DND-41 (cell line): ENCODE data around the gene SRRM3.

Experiments
- ATAC-seq: fragments of 200-7000 bp; cut with Tn5 transposase; 3 replicates; pipeline ENCODE4 v1.9.1; 2021; ENCODE audit warnings: low read depth; ENCODE audit not compliant: insufficient read depth
- DNase-seq: peaks from one replicate; pipeline ENCODE4 v3.0.0-alpha.2; 2020
- H2AFZ ChIP-seq: 2 replicates; pipeline ENCODE4 v1.6.0; 2012; ENCODE audit warnings: low read depth, low read length
- H3K27ac ChIP-seq: 2 replicates; pipeline ENCODE4 v1.5.1; 2012; ENCODE audit warnings: low read length, inconsistent platforms
- H3K27me3 ChIP-seq: fragments of 200-600 bp; sonication (generic); 2 replicates; pipeline ENCODE4 v1.6.0; 2012; ENCODE audit warnings: low read length, mild to moderate bottlenecking, inconsistent platforms; ENCODE audit not compliant: insufficient read depth, poor library complexity
- H3K36me3 ChIP-seq: 2 replicates; pipeline ENCODE4 v1.5.1; 2012; ENCODE audit warnings: low read length, inconsistent platforms; ENCODE audit not compliant: insufficient read depth
- H3K4me1 ChIP-seq: 2 replicates; pipeline ENCODE4 v1.5.1; 2012; ENCODE audit warnings: mild to moderate bottlenecking, low read length; ENCODE audit not compliant: insufficient read depth
- H3K4me2 ChIP-seq: 2 replicates; pipeline ENCODE4 v1.6.0; 2012; ENCODE audit warnings: mild to moderate bottlenecking, moderate library complexity, low read length, inconsistent platforms; ENCODE audit not compliant: insufficient read depth
- H3K4me3 ChIP-seq, 2 experiments: fragments of 200-600 bp in 1 of 2; shearing (Covaris generic) in 1 of 2; 2 replicates each; pipeline ENCODE4 v1.5.1; 2012 to 2016; ENCODE audit warnings: inconsistent platforms in 2 of 2, low read length in 2 of 2, mild to moderate bottlenecking in 2 of 2, low read depth in 1 of 2, moderate library complexity in 1 of 2
- H3K79me2 ChIP-seq: 2 replicates; pipeline ENCODE4 v1.6.0; 2012; ENCODE audit warnings: low read length, inconsistent platforms; ENCODE audit not compliant: insufficient read depth
- H3K9ac ChIP-seq: 2 replicates; pipeline ENCODE4 v1.6.0; 2012; ENCODE audit warnings: low read depth, mild to moderate bottlenecking, inconsistent platforms, low read length, moderate library complexity
- H3K9me3 ChIP-seq: 2 replicates; pipeline ENCODE4 v1.5.1; 2012; ENCODE audit warnings: low read length, moderate library complexity, mild to moderate bottlenecking, inconsistent platforms; ENCODE audit not compliant: insufficient read depth, severe bottlenecking
- H4K20me1 ChIP-seq: 2 replicates; pipeline ENCODE4 v1.6.0; 2012; ENCODE audit warnings: low read length; ENCODE audit not compliant: insufficient read depth
- EZH2 ChIP-seq: IDR thresholded peaks from 3 replicates; pipeline ENCODE4 v1.6.1; 2012; ENCODE audit warnings: borderline replicate concordance, low read depth, mild to moderate bottlenecking, moderate library complexity, low read length, inconsistent platforms; ENCODE audit not compliant: severe bottlenecking
- TF ChIP-seq, protein P1 (sequence below): IDR thresholded peaks from 2 replicates; pipeline ENCODE4 v1.5.1; 2012; ENCODE audit warnings: borderline replicate concordance, low read length, moderate library complexity, mild to moderate bottlenecking; ENCODE audit not compliant: poor library complexity, severe bottlenecking; ENCODE audit errors: extremely low read depth

Gene SRRM3

DNA sequence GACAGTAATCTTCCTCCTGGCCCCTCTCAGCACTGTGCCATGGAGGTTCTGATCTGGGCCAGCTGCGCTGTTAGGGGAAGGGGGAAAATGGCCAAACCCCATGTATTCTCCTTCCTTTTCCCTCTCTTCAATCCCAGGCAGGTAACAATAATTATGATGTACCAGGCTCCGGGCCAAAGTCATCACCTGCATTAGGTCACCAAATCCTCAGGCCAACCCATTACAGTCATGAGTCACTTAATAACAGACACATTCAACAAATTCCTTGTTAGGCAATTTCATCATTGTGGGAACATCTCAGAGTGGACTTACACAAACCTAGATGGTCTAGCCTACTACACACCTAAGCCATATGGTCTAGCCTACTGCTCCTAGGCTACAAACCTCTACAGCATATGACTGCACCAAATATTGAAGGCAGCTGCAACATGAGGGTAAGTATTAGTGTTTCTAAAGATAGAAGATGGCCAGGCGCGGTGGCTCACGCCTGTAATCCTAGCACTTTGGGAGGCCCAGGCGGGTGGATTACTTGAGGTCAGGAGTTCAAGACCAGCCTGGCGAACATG lies 98.6 kb downstream of the SRRM3 start:
- Histone ChIP-seq H3K4me2 (no peak overlapping the region), H3K9me3 (no peaks in the 10 kb centered on the region), H3K27ac (no peak overlapping the region), H3K36me3 (no peaks in the 10 kb centered on the region), H3K4me3 (no peak overlapping the region), H4K20me1 (no peaks in the 10 kb centered on the region), H3K79me2 (no peaks in the 10 kb centered on the region), H3K9ac (no peak overlapping the region), H3K27me3 (peaks cover 17% of the 10 kb centered on the region), H2AFZ (no peak overlapping the region), H3K4me1 (peaks cover 29% of the 10 kb centered on the region)
- DNase-seq (no peak), ATAC-seq (no peak)
- TF ChIP-seq, protein P1, sequence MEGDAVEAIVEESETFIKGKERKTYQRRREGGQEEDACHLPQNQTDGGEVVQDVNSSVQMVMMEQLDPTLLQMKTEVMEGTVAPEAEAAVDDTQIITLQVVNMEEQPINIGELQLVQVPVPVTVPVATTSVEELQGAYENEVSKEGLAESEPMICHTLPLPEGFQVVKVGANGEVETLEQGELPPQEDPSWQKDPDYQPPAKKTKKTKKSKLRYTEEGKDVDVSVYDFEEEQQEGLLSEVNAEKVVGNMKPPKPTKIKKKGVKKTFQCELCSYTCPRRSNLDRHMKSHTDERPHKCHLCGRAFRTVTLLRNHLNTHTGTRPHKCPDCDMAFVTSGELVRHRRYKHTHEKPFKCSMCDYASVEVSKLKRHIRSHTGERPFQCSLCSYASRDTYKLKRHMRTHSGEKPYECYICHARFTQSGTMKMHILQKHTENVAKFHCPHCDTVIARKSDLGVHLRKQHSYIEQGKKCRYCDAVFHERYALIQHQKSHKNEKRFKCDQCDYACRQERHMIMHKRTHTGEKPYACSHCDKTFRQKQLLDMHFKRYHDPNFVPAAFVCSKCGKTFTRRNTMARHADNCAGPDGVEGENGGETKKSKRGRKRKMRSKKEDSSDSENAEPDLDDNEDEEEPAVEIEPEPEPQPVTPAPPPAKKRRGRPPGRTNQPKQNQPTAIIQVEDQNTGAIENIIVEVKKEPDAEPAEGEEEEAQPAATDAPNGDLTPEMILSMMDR, result no peak
- no peak for TF ChIP-seq EZH2

GRCh38 chr7:76301000-76301399 lies 99.3 kb downstream of the SRRM3 start:
- TF ChIP-seq, protein P1, result no peak
- no peak for TF ChIP-seq EZH2
- H3K9ac ChIP-seq, result no peak overlapping the region
- ATAC-seq (no peak), DNase-seq (no peak)
- no peak overlapping the region for H3K4me3 ChIP-seq
- H3K4me1 ChIP-seq, result peaks cover 29% of the 10 kb centered on the region
- no peak overlapping the region for H3K4me2 ChIP-seq
- H3K79me2 ChIP-seq, result no peaks in the 10 kb centered on the region
- H4K20me1 ChIP-seq, result no peaks in the 10 kb centered on the region
- no peak overlapping the region for H2AFZ ChIP-seq
- H3K27me3 ChIP-seq, result peaks cover 17% of the 10 kb centered on the region
- H3K36me3 ChIP-seq, result no peaks in the 10 kb centered on the region
- H3K27ac ChIP-seq, result no peak overlapping the region
- no peaks in the 10 kb centered on the region for H3K9me3 ChIP-seq

DNA sequence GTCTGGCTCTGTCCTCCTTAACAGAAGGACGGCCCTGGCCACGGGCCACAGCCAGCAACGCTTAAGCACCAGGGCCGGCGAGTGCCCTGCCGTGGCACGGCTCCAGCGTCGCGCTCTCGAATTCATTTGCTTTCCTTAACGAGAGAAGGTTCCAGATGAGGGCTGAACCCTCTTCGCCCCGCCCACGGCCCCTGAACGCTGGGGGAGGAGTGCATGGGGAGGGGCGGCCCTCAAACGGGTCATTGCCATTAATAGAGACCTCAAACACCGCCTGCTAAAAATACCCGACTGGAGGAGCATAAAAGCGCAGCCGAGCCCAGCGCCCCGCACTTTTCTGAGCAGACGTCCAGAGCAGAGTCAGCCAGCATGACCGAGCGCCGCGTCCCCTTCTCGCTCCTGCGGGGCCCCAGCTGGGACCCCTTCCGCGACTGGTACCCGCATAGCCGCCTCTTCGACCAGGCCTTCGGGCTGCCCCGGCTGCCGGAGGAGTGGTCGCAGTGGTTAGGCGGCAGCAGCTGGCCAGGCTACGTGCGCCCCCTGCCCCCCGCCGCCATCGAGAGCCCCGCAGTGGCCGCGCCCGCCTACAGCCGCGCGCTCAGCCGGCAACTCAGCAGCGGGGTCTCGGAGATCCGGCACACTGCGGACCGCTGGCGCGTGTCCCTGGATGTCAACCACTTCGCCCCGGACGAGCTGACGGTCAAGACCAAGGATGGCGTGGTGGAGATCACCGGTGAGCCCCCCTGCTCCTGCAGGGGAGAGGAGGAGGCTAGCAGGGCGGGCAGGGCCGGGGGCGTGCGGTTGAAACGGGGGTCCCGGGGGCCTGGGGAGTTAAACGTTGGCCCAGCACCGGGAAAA lies 100.9 kb downstream of the SRRM3 start, which contains the start of gene HSPB1:
Gene HSPB1, plus strand, starts transcription at position 327 of the 855 bp plus-strand sequence. Its CDS starts 40 bp downstream, at position 367.
- no peaks in the 10 kb centered on the region for H3K9me3 ChIP-seq
- H3K27ac ChIP-seq, result peak within 1 kb of the TSS; percentile 77
- H3K36me3 ChIP-seq, result no peaks in the 10 kb centered on the region
- peak within 1 kb of the TSS; percentile 67 for H3K9ac ChIP-seq
- peaks cover 29% of the 10 kb centered on the region for H3K4me1 ChIP-seq
- peak within 1 kb of the TSS; percentile 20 to 64; a peak in 3 of 4 replicates for H3K4me3 ChIP-seq
- H3K79me2 ChIP-seq, result no peaks in the 10 kb centered on the region
- ATAC-seq (no peak), DNase-seq (no peak)
- H3K4me2 ChIP-seq, result peak within 1 kb of the TSS; percentile 83
- no peaks in the 10 kb centered on the region for H4K20me1 ChIP-seq
- H2AFZ ChIP-seq, result peak within 1 kb of the TSS; percentile 87
- H3K27me3 ChIP-seq, result peaks cover 17% of the 10 kb centered on the region
- TF ChIP-seq, protein P1, result no peak
- TF ChIP-seq EZH2, result peak; percentile 86
